B cell (primary cell): ENCODE measurements around the gene TRABD2B. TPM values are rescaled to one million over a fixed set of nuclear protein-coding genes. Genes with fewer than 3 reads are reported as not detected.

Source experiments
- ATAC-seq: fragments of 200-7000 bp; cut with Tn5 transposase; one replicate; pipeline ENCODE4 v1.10.0; 2021; ENCODE audit warnings: low read depth, mild to moderate bottlenecking, moderate number of reproducible peaks, moderate library complexity
- CTCF ChIA-PET: fragments of 350-600 bp; sonication (Branson Sonifier 250); formaldehyde crosslinking; loops from one replicate; lab custom pipeline; 2021; ENCODE audit warnings: antibody characterized with exemption, inconsistent platforms; lab: Charles Lee
- POLR2A ChIA-PET: fragments of 350-600 bp; sonication (Branson Sonifier 250); formaldehyde crosslinking; loops from one replicate; lab custom pipeline; 2021; ENCODE audit warnings: antibody characterized with exemption; lab: Charles Lee
- DNase-seq: peaks from one replicate; pipeline ENCODE4 v3.0.0; 2013
- H2AFZ ChIP-seq: 2 replicates; pipeline ENCODE4 v1.6.1; 2012; ENCODE audit warnings: mild to moderate bottlenecking, low read depth, low read length; ENCODE audit not compliant: insufficient read depth, poor library complexity, severe bottlenecking
- H3K27ac ChIP-seq, 2 donors: 1 replicate in 1 of 2; 2 replicates in 1 of 2; pipeline ENCODE4 v1.5.1; 2012 to 2013; ENCODE audit warnings: low read length in 2 of 2, mild to moderate bottlenecking in 2 of 2, moderate library complexity in 1 of 2
- H3K27me3 ChIP-seq, 4 experiments: fragments of 200-600 bp in 1 of 4; sonication (generic) in 1 of 4; replicated peaks in 1 of 4; 1 replicate in 2 of 4; 2 replicates in 2 of 4; pipeline versions ENCODE4 v1.6.1 to v1.7.0; 2013 to 2016; ENCODE audit warnings: low read length in 3 of 4, mild to moderate bottlenecking in 2 of 4, mixed read lengths in 1 of 4, moderate library complexity in 1 of 4; ENCODE audit not compliant: insufficient read depth in 4 of 4, control insufficient read depth in 3 of 4; ENCODE audit errors: control extremely low read depth in 1 of 4
- H3K36me3 ChIP-seq, 2 experiments: replicated peaks in 1 of 2; 1 replicate in 1 of 2; 2 replicates in 1 of 2; pipeline versions ENCODE4 v1.6.1 to v1.7.1; 2013; ENCODE audit warnings: low read length in 1 of 2; ENCODE audit not compliant: insufficient read depth in 2 of 2, control insufficient read depth in 1 of 2; ENCODE audit errors: control extremely low read depth in 1 of 2, extremely low read depth in 1 of 2
- H3K4me1 ChIP-seq, 2 donors: fragments of 200-600 bp in 1 of 2; sonication (generic) in 1 of 2; 1 replicate in 1 of 2; 2 replicates in 1 of 2; pipeline versions ENCODE4 v1.5.1 to v1.6.1; 2013 to 2017; ENCODE audit warnings: low read length in 2 of 2; ENCODE audit not compliant: control insufficient read depth in 2 of 2, insufficient read depth in 2 of 2
- H3K4me2 ChIP-seq: replicated peaks from 2 replicates; pipeline ENCODE3; 2012; ENCODE audit warnings: mild to moderate bottlenecking, low read depth, low read length; ENCODE audit not compliant: poor library complexity, severe bottlenecking
- H3K4me3 ChIP-seq, 5 experiments: fragments of 200-600 bp in 1 of 5; sonication (generic) in 1 of 5; 1 replicate in 3 of 5; 2 replicates in 2 of 5; pipeline versions ENCODE4 v1.5.1 to v1.7.0; 2011 to 2016; ENCODE audit warnings: low read length in 4 of 5, mild to moderate bottlenecking in 4 of 5, low read depth in 2 of 5, control low read depth in 1 of 5, moderate library complexity in 1 of 5; ENCODE audit not compliant: insufficient read depth in 1 of 5; ENCODE audit errors: control extremely low read depth in 1 of 5, extremely low read depth in 1 of 5
- H3K79me2 ChIP-seq: fragments of 200-600 bp; sonication (generic); one replicate; pipeline ENCODE4 v1.6.0; 2016; ENCODE audit warnings: low read length; ENCODE audit not compliant: control insufficient read depth, insufficient read depth
- H3K9ac ChIP-seq: fragments of 200-600 bp; sonication (generic); 2 replicates; pipeline ENCODE4 v1.6.1; 2017; ENCODE audit warnings: mild to moderate bottlenecking, low read length, moderate library complexity
- H3K9me3 ChIP-seq, 3 donors: one replicate each; pipeline versions ENCODE4 v1.6.1 to v1.7.1; 2013; ENCODE audit warnings: low read length in 2 of 3; ENCODE audit not compliant: control insufficient read depth in 2 of 3, insufficient read depth in 1 of 3; ENCODE audit errors: control extremely low read depth in 1 of 3
- H4K20me1 ChIP-seq: 2 replicates; pipeline ENCODE4 v1.6.0; 2012; ENCODE audit warnings: mild to moderate bottlenecking, low read length; ENCODE audit not compliant: insufficient read depth, control insufficient read depth, poor library complexity, severe bottlenecking
- H3K27ac Mint-ChIP-seq: one replicate; pipeline ENCODE4 v1.8.0; 2021; ENCODE audit warnings: mixed read lengths
- H3K27me3 Mint-ChIP-seq: one replicate; pipeline ENCODE4 v1.8.0; 2021; ENCODE audit warnings: mixed read lengths
- H3K4me1 Mint-ChIP-seq: one replicate; pipeline ENCODE4 v1.8.0; 2021; ENCODE audit warnings: mixed read lengths
- H3K4me3 Mint-ChIP-seq: one replicate; pipeline ENCODE4 v1.8.0; 2021; ENCODE audit warnings: mixed read lengths
- H3K9me3 Mint-ChIP-seq: one replicate; pipeline ENCODE4 v1.8.0; 2022; ENCODE audit warnings: mixed read lengths; ENCODE audit not compliant: insufficient read depth
- EZH2 ChIP-seq: IDR thresholded peaks from 2 replicates; pipeline ENCODE4 v1.6.1; 2012; ENCODE audit warnings: borderline replicate concordance, low read depth, mild to moderate bottlenecking, moderate library complexity, low read length; ENCODE audit not compliant: insufficient read depth, poor library complexity, severe bottlenecking
- WGBS: methylation state at CpG from one replicate; pipeline ENCODE4 v1.1.5; 2013; ENCODE audit warnings: missing lambda C conversion rate; ENCODE audit not compliant: insufficient coverage; 5-methylcytosine and 5-hydroxymethylcytosine counted together
- intact Hi-C: fragments of 100-400 bp; cut with micrococcal nuclease; formaldehyde crosslinking; loops from one replicate; pipeline ENCODE4 v1.10.0; 2022
- polyA plus RNA-seq: library from polyadenylated mRNA; depleted of rRNA; stranded (reverse); fragments of >200 nt; gene quantifications from 2 replicates; pipeline ENCODE4 v1.2.3, GENCODE V29; 2012
- total RNA-seq, 2 donors: library from RNA; stranded (reverse); fragments of 120-200 nt in 1 of 2; gene quantifications; 1 replicate in 1 of 2; 2 replicates in 1 of 2; pipeline versions ENCODE4 v1.2.3 to v1.2.4, GENCODE V29; 2013 to 2022
- TF ChIP-seq, protein P1 (sequence below): fragments of 200-600 bp; IDR thresholded peaks from one replicate; pipeline ENCODE4 v1.8.0; 2022; ENCODE audit warnings: antibody characterized with exemption, mild to moderate bottlenecking

Gene TRABD2B
- total and polyA plus RNA-seq, 2 donors (not counting 1 experiment from before 2014, with no cell fraction given): not detected

DNA sequence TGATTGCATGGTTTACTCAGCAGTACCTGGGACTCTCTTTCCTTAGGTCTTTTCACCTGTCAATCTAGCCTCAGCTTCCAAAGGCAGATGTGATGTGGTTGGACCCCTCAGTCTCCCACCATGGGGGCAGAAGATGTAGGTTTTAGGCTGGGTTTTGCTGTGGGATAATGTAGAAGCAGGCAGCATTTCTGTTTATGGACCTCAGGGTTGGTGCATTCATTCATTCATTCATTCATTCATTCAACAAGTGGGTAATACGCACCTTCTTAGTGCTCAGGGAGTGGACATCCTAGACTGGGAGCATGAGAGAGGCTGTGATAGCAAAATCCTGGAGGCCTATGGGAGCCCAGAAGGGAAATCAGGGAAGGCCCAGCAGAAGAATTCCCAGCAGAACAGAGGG lies 209.6 kb downstream of the TRABD2B start:
- Mint-ChIP-seq H3K27ac (no peak overlapping the region), H3K9me3 (no peaks in the 10 kb centered on the region), H3K4me1 (no peaks in the 10 kb centered on the region), H3K4me3 (no peak overlapping the region), H3K27me3 (peaks cover 19% of the 10 kb centered on the region)
- Histone ChIP-seq H3K27me3 (no peaks in the 10 kb centered on the region), H3K9me3 (no peaks in the 10 kb centered on the region), H3K36me3 (no peaks in the 10 kb centered on the region), H3K9ac (no peak overlapping the region), H3K4me3 (no peak overlapping the region), H3K79me2 (no peaks in the 10 kb centered on the region), H3K4me2 (no peak overlapping the region), H3K4me1 (no peaks in the 10 kb centered on the region), H2AFZ (no peak overlapping the region), H4K20me1 (no peaks in the 10 kb centered on the region), H3K27ac (no peak overlapping the region)
- ATAC-seq (no peak), DNase-seq (no peak)
- ChIA-PET CTCF (no interaction called here), POLR2A (no interaction called here)
- 100% methylated on average over 1 of the region's 1 CpG for WGBS
- intact Hi-C loops: no loop called here
- TF ChIP-seq, protein P1, sequence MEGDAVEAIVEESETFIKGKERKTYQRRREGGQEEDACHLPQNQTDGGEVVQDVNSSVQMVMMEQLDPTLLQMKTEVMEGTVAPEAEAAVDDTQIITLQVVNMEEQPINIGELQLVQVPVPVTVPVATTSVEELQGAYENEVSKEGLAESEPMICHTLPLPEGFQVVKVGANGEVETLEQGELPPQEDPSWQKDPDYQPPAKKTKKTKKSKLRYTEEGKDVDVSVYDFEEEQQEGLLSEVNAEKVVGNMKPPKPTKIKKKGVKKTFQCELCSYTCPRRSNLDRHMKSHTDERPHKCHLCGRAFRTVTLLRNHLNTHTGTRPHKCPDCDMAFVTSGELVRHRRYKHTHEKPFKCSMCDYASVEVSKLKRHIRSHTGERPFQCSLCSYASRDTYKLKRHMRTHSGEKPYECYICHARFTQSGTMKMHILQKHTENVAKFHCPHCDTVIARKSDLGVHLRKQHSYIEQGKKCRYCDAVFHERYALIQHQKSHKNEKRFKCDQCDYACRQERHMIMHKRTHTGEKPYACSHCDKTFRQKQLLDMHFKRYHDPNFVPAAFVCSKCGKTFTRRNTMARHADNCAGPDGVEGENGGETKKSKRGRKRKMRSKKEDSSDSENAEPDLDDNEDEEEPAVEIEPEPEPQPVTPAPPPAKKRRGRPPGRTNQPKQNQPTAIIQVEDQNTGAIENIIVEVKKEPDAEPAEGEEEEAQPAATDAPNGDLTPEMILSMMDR: no peak
- TF ChIP-seq EZH2: no peak

DNA sequence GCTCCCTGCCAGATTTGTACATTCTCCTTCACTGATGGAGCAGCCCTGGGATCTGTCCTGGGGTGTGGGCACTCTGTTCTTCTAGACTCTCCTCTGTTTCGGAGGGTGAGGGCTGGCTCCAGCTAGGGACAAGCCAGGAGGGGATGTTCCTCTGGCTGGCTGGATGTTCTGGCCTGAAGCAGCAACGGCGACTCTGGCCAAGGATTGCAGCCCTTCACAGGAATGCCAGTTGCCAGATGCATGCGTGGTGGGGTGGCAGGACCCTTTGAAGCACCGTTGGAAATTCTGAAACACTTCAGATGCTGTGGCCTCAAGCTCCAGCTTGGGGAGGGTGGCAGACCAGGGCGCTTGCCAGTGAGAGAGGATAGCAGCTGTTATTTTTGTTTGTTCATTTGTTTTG lies 210.9 kb downstream of the TRABD2B start:
- H3K27ac Mint-ChIP-seq: no peak overlapping the region
- Histone ChIP-seq H4K20me1 (no peaks in the 10 kb centered on the region), H3K27ac (no peak overlapping the region), H3K9ac (no peak overlapping the region), H3K9me3 (no peaks in the 10 kb centered on the region), H3K4me2 (no peak overlapping the region), H3K36me3 (no peaks in the 10 kb centered on the region), H3K4me3 (no peak overlapping the region), H3K4me1 (no peaks in the 10 kb centered on the region), H3K79me2 (no peaks in the 10 kb centered on the region), H2AFZ (no peak overlapping the region), H3K27me3 (no peaks in the 10 kb centered on the region)
- ChIA-PET POLR2A (no interaction called here), CTCF (no interaction called here)
- DNase-seq (no peak), ATAC-seq (no peak)
- no peaks in the 10 kb centered on the region for H3K4me1 Mint-ChIP-seq
- no peaks in the 10 kb centered on the region for H3K9me3 Mint-ChIP-seq
- whole genome bisulfite sequencing: 92% methylated on average over 5 of the region's 6 CpGs
- no peak overlapping the region for H3K4me3 Mint-ChIP-seq
- TF ChIP-seq EZH2: no peak
- TF ChIP-seq, protein P1: no peak
- peaks cover 14% of the 10 kb centered on the region for H3K27me3 Mint-ChIP-seq
- intact Hi-C loops: no loop called here
